H1 (cell line): ENCODE measurements around the gene PAX8. TPM values are rescaled to one million over a fixed set of nuclear protein-coding genes. Genes with fewer than 3 reads are reported as not detected.

ENCODE experiments used
- CTCF ChIA-PET: fragments of 300-600 bp; sonication (Branson Sonifier 250); formaldehyde crosslinking; loops from one replicate; lab custom pipeline; 2021; ENCODE audit not compliant: partially characterized antibody; lab: Charles Lee
- POLR2A ChIA-PET: fragments of 300-600 bp; sonication (Branson Sonifier 250); formaldehyde crosslinking; loops from one replicate; lab custom pipeline; 2021; ENCODE audit warnings: inconsistent platforms; ENCODE audit not compliant: partially characterized antibody; lab: Charles Lee
- DNase-seq, 2 experiments: peaks; one replicate each; pipeline versions ENCODE4 v3.0.0 to v3.0.0-alpha.2; 2010 to 2022; ENCODE audit warnings: low spot score in 2 of 2, low read depth in 1 of 2, mixed read lengths in 1 of 2
- FAIRE-seq: peaks from 2 replicates; lab custom pipeline; 2011; peaks lifted over from hg19 to GRCh38; lab: Jason Lieb, UNC
- H2AFZ ChIP-seq: 2 replicates; pipeline ENCODE4 v1.8.1; 2012; ENCODE audit warnings: low read length, inconsistent platforms
- H2AK5ac ChIP-seq: 2 replicates; pipeline ENCODE4 v1.6.1; 2013; ENCODE audit warnings: low read depth, low read length
- H2BK120ac ChIP-seq: replicated peaks from 2 replicates; pipeline ENCODE3; 2013; ENCODE audit warnings: low read depth, low read length, inconsistent platforms
- H2BK12ac ChIP-seq: 2 replicates; pipeline ENCODE4 v1.6.1; 2013; ENCODE audit warnings: low read depth, low read length
- H2BK15ac ChIP-seq: 2 replicates; pipeline ENCODE4 v1.6.1; 2013; ENCODE audit warnings: low read length
- H2BK20ac ChIP-seq: 2 replicates; pipeline ENCODE4 v1.6.1; 2013; ENCODE audit warnings: low read length
- H2BK5ac ChIP-seq: 2 replicates; pipeline ENCODE4 v1.6.1; 2013; ENCODE audit warnings: low read depth, low read length
- H3K14ac ChIP-seq: 2 replicates; pipeline ENCODE4 v1.6.1; 2013; ENCODE audit warnings: inconsistent platforms; ENCODE audit not compliant: insufficient read length
- H3K18ac ChIP-seq: 2 replicates; pipeline ENCODE4 v1.6.1; 2013; ENCODE audit warnings: low read length; ENCODE audit errors: extremely low read depth
- H3K23ac ChIP-seq: 2 replicates; pipeline ENCODE4 v1.6.1; 2013; ENCODE audit warnings: inconsistent platforms; ENCODE audit not compliant: insufficient read length
- H3K23me2 ChIP-seq: 2 replicates; pipeline ENCODE4 v1.6.1; 2013; ENCODE audit warnings: low read depth, low read length
- H3K27ac ChIP-seq: 2 replicates; pipeline ENCODE4 v1.6.1; 2011; ENCODE audit warnings: low read depth, low read length, inconsistent platforms
- H3K27me3 ChIP-seq, 4 experiments: replicated peaks in 1 of 4; 1 replicate in 1 of 4; 2 replicates in 3 of 4; pipeline versions ENCODE4 v1.6.1 to v1.8.1; 2011 to 2013; ENCODE audit warnings: low read length in 3 of 4, mild to moderate bottlenecking in 3 of 4, inconsistent platforms in 2 of 4, mixed read lengths in 2 of 4, moderate library complexity in 1 of 4; ENCODE audit not compliant: control insufficient read depth in 3 of 4, insufficient read depth in 3 of 4; ENCODE audit errors: extremely low read depth in 1 of 4
- H3K36me3 ChIP-seq, 4 experiments: 2 replicates each; pipeline versions ENCODE4 v1.6.1 to v1.8.1; 2011 to 2013; ENCODE audit warnings: mild to moderate bottlenecking in 4 of 4, low read length in 3 of 4, moderate library complexity in 2 of 4, control low read depth in 1 of 4, inconsistent platforms in 1 of 4; ENCODE audit not compliant: insufficient read depth in 4 of 4, control insufficient read depth in 2 of 4
- H3K4ac ChIP-seq: replicated peaks from 2 replicates; pipeline ENCODE3; 2013; ENCODE audit warnings: low read length, low read depth, mixed read lengths, inconsistent platforms; ENCODE audit not compliant: insufficient read length
- H3K4me1 ChIP-seq, 4 experiments: replicated peaks in 1 of 4; 1 replicate in 1 of 4; 2 replicates in 3 of 4; pipeline versions ENCODE4 v1.6.1 to v1.8.1; 2011 to 2013; ENCODE audit warnings: low read length in 3 of 4, inconsistent platforms in 2 of 4, mixed read lengths in 1 of 4; ENCODE audit not compliant: insufficient read depth in 4 of 4, control insufficient read depth in 3 of 4
- H3K4me2 ChIP-seq, 2 experiments: 2 replicates each; pipeline versions ENCODE4 v1.6.1 to v1.8.1; 2011 to 2013; ENCODE audit warnings: low read depth in 2 of 2, low read length in 2 of 2, control low read depth in 1 of 2, inconsistent platforms in 1 of 2, mild to moderate bottlenecking in 1 of 2; ENCODE audit not compliant: insufficient read depth in 1 of 2
- H3K4me3 ChIP-seq, 4 experiments: fragments of 200-600, 300-600 bp in 1 of 4; sonication (generic), shearing (Covaris generic), sonication (Bioruptor Twin) in 1 of 4; 2 replicates each; pipeline versions ENCODE4 v1.5.1 to v1.8.1; 2011 to 2016; ENCODE audit warnings: low read length in 4 of 4, low read depth in 3 of 4, control low read depth in 2 of 4, inconsistent platforms in 2 of 4, mild to moderate bottlenecking in 2 of 4, mixed read lengths in 1 of 4, moderate library complexity in 1 of 4; ENCODE audit not compliant: insufficient read depth in 2 of 4; ENCODE audit errors: extremely low read depth in 1 of 4
- H3K56ac ChIP-seq: replicated peaks from 2 replicates; pipeline ENCODE3; 2013; ENCODE audit warnings: low read depth, mild to moderate bottlenecking, mixed read lengths, low read length, inconsistent platforms; ENCODE audit not compliant: insufficient read length
- H3K79me1 ChIP-seq: 2 replicates; pipeline ENCODE4 v1.6.1; 2013; ENCODE audit warnings: low read depth, low read length, control low read depth
- H3K79me2 ChIP-seq, 2 experiments: 2 replicates each; pipeline versions ENCODE4 v1.6.1 to v1.8.1; 2012 to 2013; ENCODE audit warnings: low read length in 2 of 2, mild to moderate bottlenecking in 2 of 2, inconsistent platforms in 1 of 2; ENCODE audit not compliant: insufficient read depth in 2 of 2, control insufficient read depth in 1 of 2
- H3K9ac ChIP-seq, 4 experiments: replicated peaks in 1 of 4; 1 replicate in 1 of 4; 2 replicates in 3 of 4; pipeline versions ENCODE4 v1.6.1 to v1.8.1; 2011 to 2013; ENCODE audit warnings: low read depth in 3 of 4, low read length in 3 of 4, control low read depth in 2 of 4, mild to moderate bottlenecking in 2 of 4, moderate library complexity in 2 of 4, inconsistent platforms in 1 of 4; ENCODE audit errors: extremely low read depth in 1 of 4
- H3K9me3 ChIP-seq, 2 experiments: 2 replicates each; pipeline versions ENCODE4 v1.6.1 to v1.8.1; 2012 to 2013; ENCODE audit warnings: mild to moderate bottlenecking in 2 of 2, moderate library complexity in 2 of 2, control low read depth in 1 of 2, inconsistent platforms in 1 of 2, low read depth in 1 of 2, low read length in 1 of 2, mixed read lengths in 1 of 2; ENCODE audit not compliant: insufficient read depth in 2 of 2
- H4K20me1 ChIP-seq, 2 experiments: replicated peaks in 1 of 2; 2 replicates each; pipeline versions ENCODE3 to v1.8.1; 2011 to 2013; ENCODE audit warnings: inconsistent platforms in 2 of 2, low read length in 2 of 2, mild to moderate bottlenecking in 1 of 2; ENCODE audit not compliant: insufficient read depth in 2 of 2, control insufficient read depth in 1 of 2
- H4K5ac ChIP-seq: 2 replicates; pipeline ENCODE4 v1.6.1; 2013; ENCODE audit warnings: low read length, low read depth, mixed read lengths, inconsistent platforms; ENCODE audit not compliant: insufficient read length
- H4K8ac ChIP-seq: 2 replicates; pipeline ENCODE4 v1.8.0; 2013; ENCODE audit warnings: mild to moderate bottlenecking, moderate library complexity, low read length, inconsistent platforms; ENCODE audit not compliant: insufficient read depth; ENCODE audit errors: extremely low read depth
- H4K91ac ChIP-seq: replicated peaks from 2 replicates; pipeline ENCODE3; 2013; ENCODE audit warnings: low read length, mixed read lengths, inconsistent platforms; ENCODE audit not compliant: insufficient read length
- CEBPB ChIP-seq: IDR thresholded peaks from 2 replicates; pipeline ENCODE4 v1.6.1; 2012; ENCODE audit warnings: low read depth, low read length
- CREB1 ChIP-seq: IDR thresholded peaks from 2 replicates; pipeline ENCODE4 v1.6.1; 2012; ENCODE audit warnings: inconsistent platforms
- KDM4A ChIP-seq: IDR thresholded peaks from one replicate; pipeline ENCODE4 v1.7.1; 2012; ENCODE audit warnings: low read depth, mild to moderate bottlenecking, moderate library complexity, low read length, inconsistent platforms; ENCODE audit not compliant: severe bottlenecking
- MAFK ChIP-seq: IDR thresholded peaks from 2 replicates; pipeline ENCODE4 v1.6.1; 2012; ENCODE audit warnings: low read depth, mild to moderate bottlenecking, improper control_type of control experiment, low read length
- NANOG ChIP-seq: IDR thresholded peaks from 2 replicates; pipeline ENCODE4 v1.6.1; 2011; ENCODE audit warnings: low read length, low read depth, mild to moderate bottlenecking, inconsistent platforms; ENCODE audit not compliant: insufficient read depth, poor library complexity, severe bottlenecking
- NRF1 ChIP-seq: IDR thresholded peaks from 2 replicates; pipeline ENCODE4 v1.6.1; 2011; ENCODE audit warnings: mild to moderate bottlenecking, low read depth, low read length, improper control_type of control experiment
- RXRA ChIP-seq: IDR thresholded peaks from 2 replicates; pipeline ENCODE4 v1.6.1; 2011; ENCODE audit warnings: low read depth, mild to moderate bottlenecking, low read length, moderate library complexity; ENCODE audit not compliant: insufficient read depth
- SP2 ChIP-seq: IDR thresholded peaks from 2 replicates; pipeline ENCODE4 v1.6.1; 2012; ENCODE audit warnings: mild to moderate bottlenecking, low read length, inconsistent platforms
- SP4 ChIP-seq: IDR thresholded peaks from 2 replicates; pipeline ENCODE4 v1.6.1; 2012; ENCODE audit warnings: low read length, inconsistent platforms
- SRF ChIP-seq: IDR thresholded peaks from 2 replicates; pipeline ENCODE4 v1.6.1; 2011; ENCODE audit warnings: mild to moderate bottlenecking, low read depth, low read length, moderate library complexity
- TAF1 ChIP-seq: IDR thresholded peaks from 2 replicates; pipeline ENCODE4 v1.6.1; 2011; ENCODE audit warnings: mild to moderate bottlenecking, low read depth, low read length
- YY1 ChIP-seq: IDR thresholded peaks from 2 replicates; pipeline ENCODE4 v1.6.1; 2011; ENCODE audit warnings: low read depth, mild to moderate bottlenecking, low read length
- WGBS, 2 experiments: shearing (Covaris generic) in 1 of 2; methylation state at CpG; one replicate each; pipeline versions ENCODE4 v1.1.6 to v1.1.7; 2013 to 2015; ENCODE audit warnings: low lambda C conversion rate in 2 of 2, mixed read lengths in 2 of 2, inconsistent platforms in 1 of 2, low coverage in 1 of 2, missing lambda C conversion rate in 1 of 2; ENCODE audit not compliant: insufficient replicate concordance in 2 of 2, insufficient coverage in 1 of 2, insufficient read length in 1 of 2; ENCODE audit errors: extremely low coverage in 1 of 2, missing lambda C conversion rate in 1 of 2; 5-methylcytosine and 5-hydroxymethylcytosine counted together
- polyA plus RNA-seq, 7 experiments: library from polyadenylated mRNA; depleted of rRNA in 3 of 7; stranded (reverse) in 5 of 7; unstranded in 2 of 7; fragments of >200 nt in 5 of 7; fragments of 200-250 nt in 2 of 7; gene quantifications; 1 replicate in 5 of 7; 2 replicates in 1 of 7; 4 replicates in 1 of 7; pipeline versions ENCODE4 v1.2.1 to v1.2.3, GENCODE V29; 2011 to 2013; ENCODE audit warnings: missing spikeins in 2 of 7, mixed read lengths in 2 of 7
- total RNA-seq: library from RNA; stranded (reverse); fragmentation: NEBNext Ultra II Directional; extraction: Animal tissue kit (Norgen Biotek cat#: 25700); gene quantifications from 2 replicates; pipeline ENCODE4 v1.2.1, GENCODE V29; 2021
- TF ChIP-seq, protein P1 (sequence below), 3 experiments: IDR thresholded peaks; 1 replicate in 2 of 3; 2 replicates in 1 of 3; pipeline versions ENCODE4 v1.5.1 to v1.6.1; 2011; ENCODE audit warnings: low read length in 3 of 3, mild to moderate bottlenecking in 3 of 3, inconsistent platforms in 2 of 3, low read depth in 1 of 3, moderate library complexity in 1 of 3; ENCODE audit not compliant: insufficient read depth in 1 of 3; ENCODE audit errors: control extremely low read depth in 1 of 3

Gene PAX8
- total and polyA plus RNA-seq, 2 of the 8 experiments (the other 6 are each of a cell fraction or from before 2014, with no cell fraction given) = 0.02 TPM; not detected in 1

DNA sequence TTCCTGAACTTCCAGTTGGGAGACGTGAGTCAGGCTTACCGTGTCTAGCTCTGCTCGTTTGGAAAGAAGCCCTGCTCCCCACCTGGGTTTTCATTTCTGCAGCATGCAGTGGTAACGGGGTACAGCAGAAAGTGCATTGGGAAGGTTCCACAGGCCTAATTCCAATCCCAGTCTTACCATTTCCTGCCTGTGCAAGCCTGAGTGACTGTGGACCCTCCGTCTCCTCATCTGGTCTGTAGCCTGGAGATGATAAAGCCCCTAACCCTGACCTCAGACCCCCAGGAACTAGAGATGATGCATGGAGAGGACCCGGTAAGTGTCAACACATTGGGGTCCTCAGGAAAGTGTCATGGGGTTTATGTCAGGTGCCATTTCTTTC lies 110.8 kb downstream of the PAX8 start:
- no peaks in the 10 kb centered on the region for H3K9me3 ChIP-seq
- no peak overlapping the region for H3K14ac ChIP-seq
- H4K20me1 ChIP-seq = no peaks in the 10 kb centered on the region
- H3K4me2 ChIP-seq = no peak overlapping the region
- H4K8ac ChIP-seq = no peak overlapping the region; the same call in 1 of the 2 replicates
- H3K4me1 ChIP-seq = peaks cover 0 to 4% (median 0%) of the 10 kb centered on the region in 4 experiments; a peak in 2 of 7 replicates
- H2BK5ac ChIP-seq = no peak overlapping the region
- ChIA-PET POLR2A (no interaction called here), CTCF (interaction anchor here (0.6 to 8.4 kb wide), 6 partner anchors 9 to 1349 kb away, joined by 3 to 85 read pairs (median 4); no protein-coding TSS in a partner anchor)
- H3K36me3 ChIP-seq = no peaks in the 10 kb centered on the region
- H3K18ac ChIP-seq = no peak overlapping the region
- no peak overlapping the region for H3K9ac ChIP-seq
- H3K27ac ChIP-seq = no peak overlapping the region
- H3K4me3 ChIP-seq = no peak overlapping the region
- no peak overlapping the region for H2BK20ac ChIP-seq
- peak in 1 of 2 experiments; percentile 26 for DNase-seq
- H3K79me2 ChIP-seq = no peaks in the 10 kb centered on the region
- no peak overlapping the region for H2AFZ ChIP-seq
- H4K5ac ChIP-seq = no peak overlapping the region
- H4K91ac ChIP-seq = no peak overlapping the region
- H2BK12ac ChIP-seq = no peak overlapping the region
- no peak for FAIRE-seq
- H3K4ac ChIP-seq = no peak overlapping the region
- no peaks in the 10 kb centered on the region for H3K79me1 ChIP-seq
- WGBS, 2 experiments = 96% methylated on average over 6 of the region's 6 CpGs; no CpG with 5 or more reads in 1 of the 2 experiments
- no peaks in the 10 kb centered on the region for H3K23me2 ChIP-seq
- H3K27me3 ChIP-seq = peaks cover 0 to 4% (median 3%) of the 10 kb centered on the region in 4 experiments; a peak in 1 of 7 replicates
- no peak overlapping the region for H3K56ac ChIP-seq
- no peak overlapping the region for H2AK5ac ChIP-seq
- no peak overlapping the region for H3K23ac ChIP-seq
- no peak overlapping the region for H2BK120ac ChIP-seq
- H2BK15ac ChIP-seq = no peak overlapping the region
- TF ChIP-seq NRF1 = no peak
- TF ChIP-seq SP4 = no peak
- no peak for TF ChIP-seq MAFK
- TF ChIP-seq, protein P1, sequence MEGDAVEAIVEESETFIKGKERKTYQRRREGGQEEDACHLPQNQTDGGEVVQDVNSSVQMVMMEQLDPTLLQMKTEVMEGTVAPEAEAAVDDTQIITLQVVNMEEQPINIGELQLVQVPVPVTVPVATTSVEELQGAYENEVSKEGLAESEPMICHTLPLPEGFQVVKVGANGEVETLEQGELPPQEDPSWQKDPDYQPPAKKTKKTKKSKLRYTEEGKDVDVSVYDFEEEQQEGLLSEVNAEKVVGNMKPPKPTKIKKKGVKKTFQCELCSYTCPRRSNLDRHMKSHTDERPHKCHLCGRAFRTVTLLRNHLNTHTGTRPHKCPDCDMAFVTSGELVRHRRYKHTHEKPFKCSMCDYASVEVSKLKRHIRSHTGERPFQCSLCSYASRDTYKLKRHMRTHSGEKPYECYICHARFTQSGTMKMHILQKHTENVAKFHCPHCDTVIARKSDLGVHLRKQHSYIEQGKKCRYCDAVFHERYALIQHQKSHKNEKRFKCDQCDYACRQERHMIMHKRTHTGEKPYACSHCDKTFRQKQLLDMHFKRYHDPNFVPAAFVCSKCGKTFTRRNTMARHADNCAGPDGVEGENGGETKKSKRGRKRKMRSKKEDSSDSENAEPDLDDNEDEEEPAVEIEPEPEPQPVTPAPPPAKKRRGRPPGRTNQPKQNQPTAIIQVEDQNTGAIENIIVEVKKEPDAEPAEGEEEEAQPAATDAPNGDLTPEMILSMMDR (IDR thresholded peaks at IDR 0.05; ENCODE audit: control extremely low read depth in 1 of 3, insufficient read depth in 1 of 3, low read depth in 1 of 3, low read length in 3 of 3) = no peak
- TF ChIP-seq CEBPB = no peak
- TF ChIP-seq RXRA = no peak
- TF ChIP-seq CREB1 = no peak
- TF ChIP-seq YY1 = no peak
- no peak for TF ChIP-seq NANOG
- no peak for TF ChIP-seq TAF1
- TF ChIP-seq SRF = no peak
- no peak for TF ChIP-seq KDM4A
- TF ChIP-seq SP2 = no peak
